ENCODE measurements around the gene EMP2.

The EMP2 gene

GRCh38 chr16:10579575-10579964, 828 bp downstream of the EMP2 start:
- TF ChIP-seq CTCF (IDR thresholded peaks at IDR 0.05; ENCODE audit: unreplicated experiment in 3 of 3): no peak
- H3K4me1 Mint-ChIP-seq: peaks cover 65% of the 10 kb centered on the region
- H3K27me3 Mint-ChIP-seq (ENCODE audit: low read depth): peaks cover 12% of the 10 kb centered on the region
- no peaks in the 10 kb centered on the region for H3K9me3 Mint-ChIP-seq
- no peaks in the 10 kb centered on the region for H3K36me3 Mint-ChIP-seq (ENCODE audit: low read depth)
- peak overlapping the region; percentile 80 to 95 (median 86) for H3K4me3 Mint-ChIP-seq
- peak overlapping the region in 2 of 3 experiments; percentile 52 to 61 for H3K27ac Mint-ChIP-seq

GRCh38 chr16:10578474-10579316, 1.7 kb downstream of the EMP2 start:
- Mint-ChIP-seq H3K4me1 (peaks cover 65% of the 10 kb centered on the region), H3K27ac (peak overlapping the region in 2 of 3 experiments; percentile 61 to 62), H3K9me3 (no peaks in the 10 kb centered on the region)

GRCh38 chr16:10577305-10578202, 2.8 kb downstream of the EMP2 start:
- Mint-ChIP-seq H3K27me3 (ENCODE audit: low read depth) (peaks cover 14% of the 10 kb centered on the region), H3K4me1 (peaks cover 66% of the 10 kb centered on the region), H3K36me3 (ENCODE audit: low read depth) (no peaks in the 10 kb centered on the region), H3K9me3 (no peaks in the 10 kb centered on the region), H3K4me3 (peak overlapping the region; percentile 56 to 95 (median 86)), H3K27ac (peak overlapping the region; percentile 61 to 67 (median 62))
- no peak for TF ChIP-seq CTCF (IDR thresholded peaks at IDR 0.05; ENCODE audit: unreplicated experiment in 3 of 3)

More at GRCh38 chr16:10578474-10579316, 1.7 kb downstream of the EMP2 start:
- no peaks in the 10 kb centered on the region for H3K36me3 Mint-ChIP-seq (ENCODE audit: low read depth)
- H3K27me3 Mint-ChIP-seq (ENCODE audit: low read depth): peaks cover 12% of the 10 kb centered on the region
- peak overlapping the region; percentile 80 to 95 (median 86) for H3K4me3 Mint-ChIP-seq
- no peak for TF ChIP-seq CTCF (IDR thresholded peaks at IDR 0.05; ENCODE audit: unreplicated experiment in 3 of 3)

GRCh38 chr16:10576390-10577304, 3.8 kb downstream of the EMP2 start:
- Mint-ChIP-seq H3K4me3 (peak overlapping the region in 2 of 3 experiments; percentile 4 to 73), H3K36me3 (ENCODE audit: low read depth) (no peaks in the 10 kb centered on the region), H3K27me3 (ENCODE audit: low read depth) (peaks cover 18% of the 10 kb centered on the region), H3K4me1 (peaks cover 60% of the 10 kb centered on the region), H3K27ac (peak overlapping the region; percentile 61 to 77 (median 67)), H3K9me3 (no peaks in the 10 kb centered on the region)
- TF ChIP-seq CTCF (IDR thresholded peaks at IDR 0.05; ENCODE audit: unreplicated experiment in 3 of 3): no peak

- TF ChIP-seq CTCF (IDR thresholded peaks at IDR 0.05; ENCODE audit: unreplicated experiment in 3 of 3): no peak
- H3K9me3 Mint-ChIP-seq: no peaks in the 10 kb centered on the region
- H3K27ac Mint-ChIP-seq: peak overlapping the region in 1 of 3 experiments; percentile 61
- H3K27me3 Mint-ChIP-seq (ENCODE audit: low read depth): peaks cover 18% of the 10 kb centered on the region
- no peaks in the 10 kb centered on the region for H3K36me3 Mint-ChIP-seq (ENCODE audit: low read depth)
- H3K4me3 Mint-ChIP-seq: peak overlapping the region in 1 of 3 experiments; percentile 73
- H3K4me1 Mint-ChIP-seq: peaks cover 50% of the 10 kb centered on the region
Measured at GRCh38 chr16:10575506-10576130, 4.8 kb downstream of the EMP2 start.

Measured in nephron (organoid).